Measurements from ENCODE around the gene CCDC85C.

The CCDC85C gene

DNA sequence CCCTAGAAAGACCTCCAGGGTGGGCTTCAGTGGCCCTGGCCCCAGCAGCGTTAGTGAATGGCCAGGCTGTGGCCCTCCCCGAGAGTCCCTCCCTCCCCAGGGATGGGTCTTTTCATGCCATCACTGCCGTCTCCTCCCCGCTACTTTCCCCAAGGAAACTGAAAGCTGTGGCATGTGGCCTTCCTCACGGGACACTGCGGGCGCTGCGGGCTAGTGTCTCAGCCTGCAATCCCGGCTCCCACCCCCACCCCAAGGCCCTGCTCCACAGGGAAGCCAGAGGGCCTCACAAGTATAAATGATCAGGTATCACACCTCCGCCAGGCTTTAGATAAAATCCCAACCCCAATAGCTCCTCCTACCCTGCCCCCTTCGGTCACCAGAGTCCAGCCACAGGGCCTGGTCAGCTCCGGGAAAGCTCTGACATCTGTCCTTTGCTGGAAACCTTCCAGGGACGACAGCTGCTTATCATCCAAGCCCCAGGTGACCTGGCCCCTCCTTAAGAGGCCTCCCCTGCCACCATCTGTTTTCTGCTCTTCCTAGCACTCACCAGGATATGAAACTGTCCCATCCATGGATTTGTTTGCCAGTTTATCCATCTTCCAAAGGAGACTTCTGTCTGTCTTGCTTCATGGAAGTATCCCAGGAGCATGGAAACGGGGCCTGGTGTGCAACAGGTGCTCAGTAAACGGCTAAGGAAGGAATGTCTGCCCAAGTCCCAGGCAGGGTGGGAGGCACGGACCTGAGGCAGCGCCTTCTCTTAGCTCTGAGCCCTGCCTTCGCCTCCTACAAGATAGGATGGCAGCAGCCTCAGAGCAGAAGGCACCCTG lies 31.6 kb downstream of the CCDC85C start:
- DNase-seq (ENCODE audit: low spot score): no peak

DNA sequence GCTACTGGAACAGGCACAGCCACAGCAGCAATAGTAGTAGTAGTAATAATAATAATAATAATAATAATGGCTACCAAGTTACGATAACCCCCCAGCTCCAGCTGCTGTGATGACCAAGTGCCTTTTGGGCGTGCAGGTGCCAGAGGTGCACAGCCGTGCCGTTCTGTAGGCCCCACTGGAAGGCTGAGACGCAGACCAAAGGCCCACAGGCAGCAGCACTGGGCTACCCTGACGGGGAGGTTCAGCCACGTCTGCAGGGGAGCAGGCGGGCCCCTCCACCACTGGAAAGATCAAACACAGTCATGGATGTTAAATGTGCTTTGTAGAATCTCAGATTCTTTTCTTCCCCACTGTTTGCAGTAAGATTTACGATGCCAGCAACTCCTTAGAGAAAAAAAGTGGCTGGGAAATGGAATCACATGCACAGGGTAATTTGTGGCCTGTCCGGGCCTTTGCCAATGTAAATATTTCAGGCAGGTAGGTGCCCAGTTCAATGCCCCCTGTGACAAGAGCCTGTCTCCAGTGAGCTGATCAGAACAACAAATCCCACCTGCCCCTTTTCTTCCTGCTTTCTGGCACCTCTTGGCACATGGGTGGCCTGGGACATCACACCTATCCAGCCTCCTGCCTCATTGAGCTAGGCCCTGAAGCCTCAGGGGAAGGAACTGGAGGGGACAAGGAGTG lies 32.6 kb downstream of the CCDC85C start:
- no peak for DNase-seq (ENCODE audit: low spot score)

DNA sequence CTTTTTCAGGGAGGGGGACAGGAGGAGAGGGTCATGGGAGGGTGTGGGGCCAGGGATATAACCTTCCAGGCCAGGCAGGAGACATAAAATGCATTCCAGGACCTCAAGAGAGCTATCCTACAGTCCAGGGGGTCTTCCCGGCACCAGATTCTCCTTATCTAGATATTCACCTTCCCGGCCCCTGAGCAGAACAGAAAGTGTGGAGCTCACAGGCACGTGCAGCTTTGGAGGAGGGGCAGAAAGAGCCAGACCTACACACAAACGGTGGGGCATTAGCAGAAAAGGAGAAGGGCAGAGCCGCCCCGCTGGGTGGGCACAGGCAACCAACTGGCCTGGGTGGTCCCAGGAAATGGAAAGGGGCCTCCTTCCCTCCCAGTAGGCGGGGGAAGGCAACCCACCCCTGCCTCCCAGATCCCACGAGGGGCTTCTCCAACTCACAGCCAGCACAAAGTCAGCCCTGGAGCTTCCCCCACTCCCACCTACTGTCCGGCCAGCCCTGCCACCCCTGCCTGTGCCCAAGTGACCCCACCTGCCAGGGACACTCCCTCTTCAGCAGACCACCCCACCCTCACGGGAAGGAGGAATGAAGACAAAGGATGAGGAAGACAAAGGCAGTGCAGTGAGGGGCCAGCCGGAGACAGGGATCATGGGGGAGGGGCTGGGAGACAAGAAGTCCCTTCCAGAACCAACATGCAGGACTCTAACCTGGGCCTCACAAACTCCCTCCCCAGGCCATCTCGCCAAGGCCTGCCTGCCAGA lies 33.3 kb downstream of the CCDC85C start:
- no peak for DNase-seq (ENCODE audit: low spot score)

DNA sequence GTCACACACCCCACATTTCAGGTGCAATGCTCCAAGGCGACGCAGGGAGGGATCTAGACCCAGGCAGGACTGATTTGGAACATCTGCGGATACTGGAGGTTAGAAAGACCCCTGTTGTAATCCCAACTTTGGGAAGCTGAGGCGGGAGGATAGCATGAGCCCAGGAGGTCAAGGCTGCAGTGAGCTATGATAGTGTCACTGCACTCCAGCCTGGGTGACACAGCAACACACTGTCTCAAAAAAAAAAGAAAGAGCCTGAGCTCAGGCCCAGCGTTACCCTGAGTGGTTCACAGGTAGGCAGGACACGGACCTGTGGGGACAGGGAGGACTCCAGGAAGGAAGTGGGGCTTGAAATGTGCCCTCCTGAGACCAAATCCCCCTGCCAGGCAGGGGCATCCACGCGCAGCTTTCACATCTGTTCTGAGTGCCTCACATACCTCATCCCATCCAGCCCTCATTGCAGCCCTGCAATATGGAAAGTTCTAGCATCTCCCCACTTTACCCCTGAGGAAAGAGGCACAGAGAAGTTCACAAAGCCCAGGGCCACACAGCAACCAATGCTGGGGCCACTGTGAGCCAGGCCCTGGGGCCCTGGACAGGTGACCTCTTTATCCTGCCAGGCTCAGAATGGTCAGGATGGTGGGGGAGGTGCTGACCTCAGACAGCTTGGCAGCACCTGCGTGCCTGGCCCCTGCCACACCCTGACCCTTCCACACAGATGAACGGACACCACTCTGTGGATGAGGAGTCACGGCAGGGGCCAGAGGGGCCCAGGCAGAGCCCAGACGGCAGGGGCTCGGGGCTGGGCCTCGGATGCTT lies 34.1 kb downstream of the CCDC85C start:
- DNase-seq (ENCODE audit: low spot score): no peak

DNA sequence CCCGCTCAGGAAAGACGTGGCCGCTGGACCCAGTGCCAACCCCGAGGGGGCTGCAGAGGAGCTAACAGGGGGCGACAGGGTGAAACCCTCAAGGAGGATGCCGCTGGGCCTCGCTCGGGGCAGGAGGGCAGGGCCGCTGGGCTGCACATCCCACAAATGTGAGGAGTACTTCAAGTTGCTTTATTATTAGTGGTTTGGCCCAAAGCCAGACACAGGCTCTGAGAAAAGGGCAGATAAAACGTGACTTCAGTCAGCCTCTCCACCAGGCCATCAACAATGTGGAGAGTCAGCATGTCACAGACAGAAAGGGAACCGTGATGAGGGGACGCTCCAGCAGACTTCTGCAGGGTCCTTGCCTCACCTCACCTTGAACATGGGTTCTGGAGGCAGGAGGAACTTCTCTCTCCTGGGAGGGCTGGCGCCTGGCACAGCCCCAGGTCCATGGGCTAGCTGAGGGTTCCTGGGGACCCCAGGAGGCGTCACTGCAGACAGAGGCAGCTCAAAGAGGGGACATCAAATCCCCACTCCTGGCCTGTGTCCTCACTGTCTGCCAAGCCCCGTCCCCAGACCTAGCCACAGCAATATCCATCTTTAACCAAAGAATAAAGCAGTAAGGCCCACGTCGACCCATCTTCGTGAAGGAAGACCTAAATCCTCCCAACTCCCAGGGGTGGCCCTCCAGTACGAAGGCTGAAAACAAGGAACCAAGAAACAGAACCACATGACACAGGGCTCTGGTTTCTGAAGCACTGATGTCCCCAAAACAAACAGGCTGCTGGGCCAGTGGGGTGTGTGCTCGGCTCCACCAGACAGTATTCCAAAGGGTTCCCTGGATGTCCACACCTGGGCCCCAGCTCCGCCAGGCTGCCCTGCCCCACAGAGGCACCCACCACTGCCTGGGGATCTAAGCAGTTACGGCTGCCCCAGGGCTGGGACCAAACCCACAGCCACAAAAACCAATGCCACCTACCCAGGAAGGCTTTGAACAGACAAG lies 35.1 kb downstream of the CCDC85C start:
- peak; percentile 39 for DNase-seq (ENCODE audit: low spot score)

DNA sequence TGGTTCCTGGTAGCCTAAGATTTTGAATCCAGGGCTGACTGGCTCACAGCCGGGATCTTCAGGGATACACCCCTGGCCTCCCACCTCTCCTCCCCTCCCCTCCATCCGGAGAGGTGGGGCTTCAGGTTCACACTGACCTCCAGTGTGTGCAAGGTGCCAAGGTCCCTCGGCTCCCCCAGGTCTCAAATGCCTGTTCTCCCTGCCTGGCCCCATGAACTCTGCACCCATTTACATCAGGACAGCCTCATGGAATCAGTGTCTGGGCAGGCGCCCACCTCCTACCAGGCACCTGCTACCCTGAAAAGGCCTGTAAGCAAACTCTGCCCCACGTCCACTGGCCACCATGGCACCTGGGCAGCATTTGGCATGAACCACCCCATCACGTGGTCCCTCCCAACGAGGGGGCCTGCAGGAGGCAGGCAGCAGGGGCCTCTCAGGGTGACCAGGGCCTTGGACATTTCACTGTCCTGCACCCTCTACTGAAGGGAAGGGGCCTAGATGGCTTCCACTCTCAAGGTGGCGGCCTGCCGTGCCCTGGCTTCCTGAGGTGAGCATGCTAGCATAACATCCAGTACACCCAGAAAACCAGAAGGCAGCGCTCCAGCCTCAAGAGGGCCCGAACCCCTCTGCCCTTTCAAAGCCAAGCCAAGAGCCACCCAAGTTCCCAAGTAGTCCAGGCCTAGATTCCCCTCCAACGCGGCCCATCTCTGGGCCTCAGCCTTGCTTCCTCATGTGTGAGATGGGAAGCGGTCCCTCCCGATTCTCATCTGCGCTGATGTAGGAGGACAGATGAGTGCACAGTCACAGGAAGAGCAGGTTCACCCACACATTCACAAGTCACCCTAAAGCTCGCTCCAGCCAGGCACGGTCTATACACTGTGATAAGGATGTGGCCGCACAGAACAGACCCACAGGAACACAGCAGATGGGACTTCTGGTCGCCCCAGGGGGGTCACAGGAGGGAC lies 37.3 kb downstream of the CCDC85C start:
- no peak for DNase-seq (ENCODE audit: low spot score)

DNA sequence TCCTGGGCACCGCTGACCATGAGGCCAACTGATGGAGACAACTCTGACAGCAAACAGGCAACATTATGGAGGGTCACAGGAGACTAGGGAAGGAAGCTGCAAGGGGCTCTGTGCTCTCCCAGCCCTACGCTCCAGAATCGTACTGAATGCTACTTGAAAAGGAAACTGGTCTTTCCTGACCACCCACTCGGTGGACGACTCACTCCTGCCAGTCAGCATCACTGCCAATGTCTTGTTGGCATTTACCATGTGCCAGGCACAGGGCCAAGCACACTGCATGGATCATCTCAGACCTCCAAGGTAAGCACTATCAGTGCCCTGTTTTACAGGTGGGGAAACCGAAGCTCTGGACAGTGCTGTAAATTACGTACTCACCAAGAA lies 38.0 kb downstream of the CCDC85C start:
- DNase-seq (ENCODE audit: low spot score): no peak

DNA sequence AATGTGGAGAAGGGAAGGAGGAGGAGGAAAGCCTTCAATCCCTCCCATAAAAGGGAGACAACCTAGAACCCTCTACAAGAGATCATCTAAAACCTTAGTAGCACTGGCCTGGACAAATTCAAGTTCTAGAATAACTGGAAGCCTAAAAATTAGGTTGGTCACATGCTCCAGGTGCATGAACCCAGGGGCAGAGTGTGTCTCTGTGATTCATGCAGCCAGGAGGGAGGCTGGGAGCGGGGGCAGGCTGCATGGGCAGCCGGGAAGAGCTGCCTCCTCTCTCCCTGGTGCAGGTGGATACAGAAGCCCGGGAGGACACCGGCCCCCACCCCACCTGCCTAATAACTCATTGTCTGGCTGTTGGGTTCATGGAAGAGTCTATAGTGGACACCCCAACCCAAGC lies 38.6 kb downstream of the CCDC85C start:
- no peak for DNase-seq (ENCODE audit: low spot score)

DNA sequence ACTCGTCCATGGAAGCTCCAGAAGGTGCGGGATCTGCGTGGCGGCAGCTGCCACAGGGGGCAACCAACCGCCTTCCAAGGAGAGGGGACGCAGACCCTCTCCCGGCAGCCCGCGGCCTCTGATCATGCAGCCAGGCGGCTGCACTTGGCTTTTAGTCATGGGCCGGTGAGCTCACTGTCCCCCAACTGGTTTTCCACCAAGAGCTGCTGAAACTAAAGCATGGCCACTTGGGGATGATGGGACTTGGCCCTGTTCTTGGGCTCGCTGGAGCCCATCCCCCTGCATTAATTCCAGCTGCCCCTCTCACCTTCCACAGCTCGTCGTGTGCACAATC lies 39.1 kb downstream of the CCDC85C start:
- DNase-seq (ENCODE audit: low spot score): no peak

DNA sequence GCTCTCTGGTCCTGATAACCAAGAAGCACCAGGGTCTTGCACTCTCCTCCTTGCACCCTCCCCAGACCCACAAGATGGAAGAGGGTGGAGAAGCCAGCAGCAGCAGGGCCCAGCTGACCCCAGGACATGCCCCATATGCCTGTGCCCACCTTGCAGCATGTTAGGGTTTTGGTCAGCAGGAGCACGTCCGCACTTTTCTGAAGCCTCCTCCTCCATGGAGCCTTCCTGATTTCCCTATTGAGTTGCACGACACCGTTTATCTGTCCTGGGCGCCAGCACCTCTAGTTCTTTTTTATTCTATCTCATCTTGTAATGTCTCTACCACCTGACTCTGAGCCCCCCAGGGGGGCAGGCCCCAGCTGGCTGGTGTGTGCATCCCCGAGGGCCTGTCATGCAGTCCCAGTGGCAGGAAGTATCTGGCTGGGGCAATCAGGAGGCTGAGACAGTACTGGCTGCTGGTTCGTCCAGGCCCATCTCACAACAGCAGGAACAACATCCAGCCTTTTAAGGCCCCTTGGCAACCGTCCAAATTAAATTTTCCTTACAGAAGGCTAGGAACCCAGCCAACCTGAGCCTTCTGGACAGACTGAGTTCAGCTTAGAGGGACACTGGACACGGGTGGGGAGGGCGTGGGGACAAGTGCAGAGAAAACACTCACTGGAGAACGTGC lies 39.6 kb downstream of the CCDC85C start:
- no peak for DNase-seq (ENCODE audit: low spot score)

DNA sequence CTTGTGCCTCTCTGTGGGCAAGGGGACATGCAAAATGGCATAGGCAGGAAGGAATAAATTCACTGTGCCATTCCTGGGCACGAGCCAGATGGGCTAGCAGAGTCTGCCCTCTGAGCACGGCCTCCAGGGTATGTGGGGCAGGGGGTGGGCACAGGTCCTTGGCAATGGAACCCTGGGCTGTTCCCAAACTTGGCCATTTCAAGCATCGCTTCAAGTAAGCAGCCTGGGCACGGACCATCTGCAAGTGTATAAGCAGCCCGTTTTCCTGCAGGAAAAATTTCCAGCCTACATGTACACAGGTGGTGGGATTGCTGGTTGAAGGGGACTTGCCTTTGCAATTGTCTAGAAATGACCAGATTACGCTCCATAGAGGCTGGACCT lies 40.3 kb downstream of the CCDC85C start:
- no peak for DNase-seq (ENCODE audit: low spot score)

DNA sequence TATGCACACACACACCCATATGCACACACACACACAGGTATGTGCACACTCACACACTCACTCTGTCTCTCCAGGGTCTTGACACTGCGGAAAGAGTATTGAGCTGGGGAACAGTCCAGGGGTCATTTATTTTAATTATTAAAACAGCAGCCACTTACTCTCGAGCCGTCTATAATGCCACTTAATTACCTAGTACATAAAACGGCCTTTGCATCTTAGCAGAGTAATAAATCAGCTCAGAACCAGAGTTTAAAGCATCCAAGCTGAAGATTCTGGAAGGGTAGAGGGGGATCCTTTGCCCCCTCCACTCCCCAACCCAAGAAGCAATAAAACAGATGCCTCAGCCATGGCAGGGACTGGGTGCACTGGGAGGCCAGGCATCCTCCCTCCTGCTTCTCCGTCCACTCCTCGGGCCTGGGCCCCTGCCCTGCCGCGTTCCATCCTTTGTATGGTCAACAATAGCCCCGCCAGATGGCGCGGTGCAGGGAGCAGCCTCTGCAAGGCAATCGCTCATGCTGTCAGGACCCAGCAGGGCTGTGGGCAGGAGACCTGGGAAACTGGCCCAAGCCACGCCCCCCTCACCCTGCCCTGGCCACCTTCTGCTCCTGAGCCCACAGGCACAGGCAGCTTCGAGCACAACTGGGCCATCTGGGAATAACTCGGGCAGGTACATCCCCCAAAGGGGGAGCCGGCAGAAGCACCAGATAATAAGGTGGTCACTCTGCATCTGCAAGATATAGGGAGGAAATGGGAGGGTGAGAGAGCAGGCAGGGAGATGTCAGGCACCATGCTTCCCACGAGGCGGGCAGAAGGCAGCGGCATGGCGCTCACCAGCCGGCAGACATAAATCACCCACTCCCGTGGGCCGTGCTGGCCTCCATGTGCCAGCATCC lies 40.9 kb downstream of the CCDC85C start:
- no peak for DNase-seq (ENCODE audit: low spot score)

DNA sequence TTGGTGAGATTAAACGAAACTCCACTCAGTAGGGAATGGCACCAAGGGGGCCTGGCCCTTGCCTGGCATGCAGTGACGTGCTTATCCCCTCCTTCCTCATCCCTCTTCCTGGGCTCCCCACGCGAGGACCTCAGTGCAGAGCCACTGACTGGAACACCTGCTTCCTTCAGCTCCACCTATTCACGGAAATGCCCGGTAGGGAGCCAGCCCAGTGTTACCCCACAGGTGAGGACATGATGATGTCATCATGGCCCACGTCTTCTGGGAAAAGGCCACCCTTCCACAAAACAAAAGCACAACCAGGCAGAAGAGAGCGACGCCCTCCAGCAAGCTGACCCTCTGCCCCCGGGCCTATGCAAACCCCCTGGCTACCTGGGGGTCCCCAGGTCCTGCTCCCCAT lies 42.1 kb downstream of the CCDC85C start:
- no peak for DNase-seq (ENCODE audit: low spot score)

DNA sequence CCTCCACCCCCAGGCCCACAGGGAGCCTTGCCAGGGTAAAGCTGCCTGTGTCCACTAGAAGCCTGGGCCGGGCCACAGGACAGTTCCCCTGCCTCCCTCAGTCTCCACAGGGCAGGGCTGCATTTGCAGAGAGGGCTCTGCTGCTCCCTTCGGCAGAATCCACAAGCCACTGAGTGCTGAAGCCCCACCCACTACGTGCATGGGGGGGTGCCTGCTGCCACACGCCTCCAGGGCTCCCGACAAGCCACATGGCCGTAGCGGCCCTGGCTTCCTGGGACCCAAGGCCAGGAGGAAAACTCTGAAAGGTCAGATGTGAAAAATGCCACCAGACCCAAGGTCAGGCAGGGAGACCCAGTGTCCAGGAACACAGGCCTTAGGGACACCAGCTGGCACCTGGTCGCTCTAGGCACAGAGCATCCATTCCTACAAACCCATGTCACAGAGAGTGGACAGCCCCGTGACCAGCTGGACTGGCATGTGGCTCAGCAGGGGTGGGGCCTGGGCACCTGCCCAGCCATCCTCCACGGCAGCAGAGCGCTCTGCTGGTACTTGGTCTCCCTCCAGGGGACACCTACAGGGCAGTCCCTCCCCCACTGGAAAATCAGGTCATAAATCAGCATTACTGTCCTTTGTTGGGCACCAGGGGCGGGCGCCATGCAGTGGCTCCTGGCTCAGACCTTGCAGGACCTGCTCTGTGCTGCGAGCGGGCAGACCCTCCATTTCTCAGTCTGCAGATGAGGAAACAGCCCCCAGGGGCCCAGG lies 42.9 kb downstream of the CCDC85C start:
- no peak for DNase-seq (ENCODE audit: low spot score)

DNA sequence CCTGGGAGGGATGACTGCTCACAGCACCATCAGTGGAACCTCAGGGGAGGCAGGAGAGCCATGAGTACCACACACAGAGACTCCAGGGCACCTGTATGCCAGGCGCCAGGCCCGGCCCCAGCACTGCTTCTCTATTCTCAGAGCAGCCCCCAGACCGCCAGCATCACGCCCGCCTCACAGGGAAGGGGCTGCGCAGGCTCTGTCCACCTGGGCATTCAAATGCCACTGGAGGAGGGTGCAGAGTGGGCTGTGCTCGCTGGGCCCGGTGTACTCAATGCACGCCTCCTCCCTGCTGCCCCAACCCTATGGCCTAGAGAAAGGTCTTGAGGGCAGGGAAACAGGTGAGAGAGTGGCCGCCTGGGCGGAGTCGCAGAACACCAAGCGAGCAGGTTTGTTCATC lies 43.6 kb downstream of the CCDC85C start:
- DNase-seq (ENCODE audit: low spot score): no peak

DNA sequence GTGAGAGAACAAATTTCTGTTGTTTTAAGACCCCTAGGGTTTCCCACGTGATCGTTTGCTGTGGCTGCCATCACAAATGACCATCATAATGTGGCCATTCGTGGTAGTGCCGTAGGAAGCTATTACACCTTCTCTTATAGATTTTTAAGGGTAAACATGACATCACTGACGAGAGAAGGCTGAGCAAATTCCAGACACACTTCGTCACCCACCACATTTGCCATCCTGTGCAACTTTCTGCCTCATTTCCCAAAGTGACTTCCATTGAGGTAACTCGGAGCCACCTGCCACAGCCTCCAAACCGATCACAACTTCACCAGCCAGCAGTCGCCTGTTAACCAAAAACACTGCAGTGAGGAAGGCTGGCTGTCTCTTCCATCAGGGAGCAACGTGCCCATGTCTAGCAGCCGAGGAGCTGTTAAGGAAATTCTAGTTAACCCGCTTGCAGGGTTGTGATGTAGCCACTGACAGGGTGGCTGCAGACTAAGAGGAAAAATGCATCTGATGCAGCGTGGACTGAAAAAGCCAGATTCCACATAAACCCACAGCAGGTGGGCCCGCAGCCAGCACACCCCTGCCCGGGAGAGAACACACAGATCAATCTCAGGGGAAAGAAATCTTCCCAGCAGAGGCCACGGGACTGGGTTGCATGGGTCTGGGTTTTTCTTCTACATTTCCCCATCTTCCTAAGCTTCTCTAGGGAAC lies 44.6 kb downstream of the CCDC85C start:
- no peak for DNase-seq (ENCODE audit: low spot score)
